Mesendoderm (in vitro differentiated cells): ENCODE results near the gene CSTPP1.

Experiments used
- DNase-seq: peaks from one replicate; pipeline ENCODE4 v3.0.0; 2013
- H2AK5ac ChIP-seq: 2 replicates; pipeline ENCODE4 v1.6.1; 2013; ENCODE audit warnings: low read length, inconsistent platforms
- H2BK120ac ChIP-seq: 2 replicates; pipeline ENCODE4 v1.6.1; 2013; ENCODE audit warnings: low read depth, mild to moderate bottlenecking, low read length, moderate library complexity, mixed read lengths
- H2BK15ac ChIP-seq: replicated peaks from 2 replicates; pipeline ENCODE4 v1.6.1; 2013; ENCODE audit warnings: low read depth, mild to moderate bottlenecking, moderate library complexity
- H2BK5ac ChIP-seq: 2 replicates; pipeline ENCODE4 v1.6.1; 2013; ENCODE audit warnings: low read length, inconsistent platforms
- H3K18ac ChIP-seq: 2 replicates; pipeline ENCODE4 v1.6.1; 2013; ENCODE audit warnings: mild to moderate bottlenecking, low read length, mixed read lengths
- H3K23ac ChIP-seq: one replicate; pipeline ENCODE4 v1.6.1; 2013; ENCODE audit warnings: low read length
- H3K27ac ChIP-seq: 2 replicates; pipeline ENCODE4 v1.5.1; 2013; ENCODE audit warnings: low read depth, mild to moderate bottlenecking, inconsistent platforms, low read length, moderate library complexity
- H3K27me3 ChIP-seq: 2 replicates; pipeline ENCODE4 v1.6.1; 2013; ENCODE audit warnings: low read length, control low read depth, mild to moderate bottlenecking, inconsistent platforms; ENCODE audit not compliant: insufficient read depth, poor library complexity
- H3K36me3 ChIP-seq: 2 replicates; pipeline ENCODE4 v1.6.1; 2013; ENCODE audit warnings: low read length, inconsistent platforms; ENCODE audit not compliant: control insufficient read depth, insufficient read depth
- H3K4ac ChIP-seq: one replicate; pipeline ENCODE4 v1.6.1; 2013; ENCODE audit warnings: low read depth, mild to moderate bottlenecking, low read length, moderate library complexity
- H3K4me1 ChIP-seq: 2 replicates; pipeline ENCODE4 v1.6.1; 2013; ENCODE audit warnings: low read depth, low read length, inconsistent platforms; ENCODE audit not compliant: control insufficient read depth
- H3K4me2 ChIP-seq: 2 replicates; pipeline ENCODE4 v1.6.1; 2013; ENCODE audit warnings: low read length
- H3K4me3 ChIP-seq: 2 replicates; pipeline ENCODE4 v1.5.1; 2013; ENCODE audit warnings: mild to moderate bottlenecking, low read length
- H3K56ac ChIP-seq: one replicate; pipeline ENCODE4 v1.6.1; 2013; ENCODE audit warnings: low read length
- H3K79me1 ChIP-seq: 2 replicates; pipeline ENCODE4 v1.6.1; 2013; ENCODE audit warnings: low read length, inconsistent platforms
- H3K79me2 ChIP-seq: 2 replicates; pipeline ENCODE4 v1.6.1; 2013; ENCODE audit warnings: mild to moderate bottlenecking, low read length; ENCODE audit not compliant: control insufficient read depth, insufficient read depth
- H3K9ac ChIP-seq: 2 replicates; pipeline ENCODE4 v1.6.1; 2013; ENCODE audit warnings: low read length, inconsistent platforms
- H4K5ac ChIP-seq: one replicate; pipeline ENCODE4 v1.6.1; 2013; ENCODE audit warnings: low read length
- H4K8ac ChIP-seq: one replicate; pipeline ENCODE4 v1.6.1; 2013; ENCODE audit warnings: low read depth, mild to moderate bottlenecking, control low read depth, low read length, moderate library complexity
- WGBS: extraction: QIAGEN DNeasy Blood & Tissue Kit; methylation state at CpG from one replicate; pipeline ENCODE4 v1.1.7; 2013; ENCODE audit warnings: low lambda C conversion rate, missing lambda C conversion rate; ENCODE audit not compliant: insufficient coverage; ENCODE audit errors: extremely low coverage; 5-methylcytosine and 5-hydroxymethylcytosine counted together

The CSTPP1 gene

GRCh38 chr11:46914363-46914762 is 22.2 kb upstream of the CSTPP1 start:
- Histone ChIP-seq H3K36me3 (no peaks in the 10 kb centered on the region), H2BK5ac (no peak overlapping the region), H3K56ac (peak overlapping the region; percentile 82), H4K8ac (no peak overlapping the region), H3K79me1 (peaks cover 6% of the 10 kb centered on the region), H3K9ac (peak overlapping the region; percentile 55), H3K79me2 (peaks cover 66% of the 10 kb centered on the region), H3K4me1 (peaks cover 21% of the 10 kb centered on the region), H3K23ac (peak overlapping the region; percentile 12), H3K27me3 (no peaks in the 10 kb centered on the region), H3K4me2 (no peak overlapping the region), H3K4ac (no peak overlapping the region), H3K27ac (peak overlapping the region; percentile 78), H4K5ac (no peak overlapping the region), H2BK120ac (no peak overlapping the region), H2AK5ac (no peak overlapping the region), H2BK15ac (no peak overlapping the region), H3K18ac (peak overlapping the region; percentile 0), H3K4me3 (no peak overlapping the region)
- WGBS: no CpG with 5 or more reads among the region's 5 CpGs
- peak; percentile 83 for DNase-seq

GRCh38 chr11:46914910-46915309 is 21.7 kb upstream of the CSTPP1 start:
- no peak overlapping the region for H3K4me2 ChIP-seq
- no peak overlapping the region for H4K5ac ChIP-seq
- H3K27me3 ChIP-seq: no peaks in the 10 kb centered on the region
- WGBS: no CpG with 5 or more reads among the region's 7 CpGs
- no peak overlapping the region for H2BK5ac ChIP-seq
- no peak overlapping the region for H3K23ac ChIP-seq
- no peak overlapping the region for H3K4me3 ChIP-seq
- no peak overlapping the region for H3K4ac ChIP-seq
- H3K36me3 ChIP-seq: no peaks in the 10 kb centered on the region
- no peak overlapping the region for H2BK15ac ChIP-seq
- no peak overlapping the region for H4K8ac ChIP-seq
- H3K79me1 ChIP-seq: peaks cover 3% of the 10 kb centered on the region
- H3K27ac ChIP-seq: no peak overlapping the region
- H3K56ac ChIP-seq: no peak overlapping the region
- DNase-seq: no peak
- H2AK5ac ChIP-seq: no peak overlapping the region
- H3K18ac ChIP-seq: no peak overlapping the region
- H3K9ac ChIP-seq: no peak overlapping the region
- no peak overlapping the region for H2BK120ac ChIP-seq
- H3K79me2 ChIP-seq: peaks cover 61% of the 10 kb centered on the region
- H3K4me1 ChIP-seq: peaks cover 19% of the 10 kb centered on the region

- Histone ChIP-seq H3K27ac (peak overlapping the region; percentile 65), H3K56ac (peak overlapping the region; percentile 86), H3K4ac (peak overlapping the region; percentile 62), H3K79me1 (peaks cover 2% of the 10 kb centered on the region), H3K9ac (peak overlapping the region; percentile 73), H2BK5ac (no peak overlapping the region), H3K36me3 (no peaks in the 10 kb centered on the region), H2AK5ac (no peak overlapping the region), H4K8ac (no peak overlapping the region), H4K5ac (no peak overlapping the region), H3K4me1 (peaks cover 19% of the 10 kb centered on the region), H3K79me2 (peaks cover 48% of the 10 kb centered on the region), H3K18ac (peak overlapping the region; percentile 99), H3K23ac (no peak overlapping the region), H3K4me2 (peak overlapping the region; percentile 81), H2BK15ac (no peak overlapping the region), H3K27me3 (no peaks in the 10 kb centered on the region), H3K4me3 (peak overlapping the region; percentile 75), H2BK120ac (no peak overlapping the region)
- peak; percentile 92 for DNase-seq
- WGBS: no CpG with 5 or more reads among the region's 24 CpGs
These were observed 20.1 kb upstream of the CSTPP1 start for GRCh38 chr11:46916286-46917108.

- H3K4me3 ChIP-seq: peak overlapping the region; percentile 75
- H2BK5ac ChIP-seq: no peak overlapping the region
- H3K27me3 ChIP-seq: no peaks in the 10 kb centered on the region
- H4K8ac ChIP-seq: no peak overlapping the region
- peak overlapping the region; percentile 81 for H3K4me2 ChIP-seq
- peaks cover 2% of the 10 kb centered on the region for H3K79me1 ChIP-seq
- WGBS: no CpG with 5 or more reads among the region's 31 CpGs
- H3K9ac ChIP-seq: peak overlapping the region; percentile 73
- H3K27ac ChIP-seq: peak overlapping the region; percentile 65
- no peak overlapping the region for H2AK5ac ChIP-seq
- DNase-seq: no peak
- H3K4me1 ChIP-seq: peaks cover 15% of the 10 kb centered on the region
- H3K79me2 ChIP-seq: peaks cover 41% of the 10 kb centered on the region
- H4K5ac ChIP-seq: no peak overlapping the region
- H2BK120ac ChIP-seq: no peak overlapping the region
- H3K4ac ChIP-seq: peak overlapping the region; percentile 89
- H3K23ac ChIP-seq: no peak overlapping the region
- H3K18ac ChIP-seq: peak overlapping the region; percentile 99
- H3K36me3 ChIP-seq: no peaks in the 10 kb centered on the region
- H2BK15ac ChIP-seq: no peak overlapping the region
- H3K56ac ChIP-seq: peak overlapping the region; percentile 86
These were observed 19.3 kb upstream of the CSTPP1 start for GRCh38 chr11:46917109-46917761.

- no peak overlapping the region for H2BK5ac ChIP-seq
- H3K56ac ChIP-seq: peak overlapping the region; percentile 86
- H3K4me2 ChIP-seq: peak overlapping the region; percentile 81
- H2BK15ac ChIP-seq: peak overlapping the region; percentile 1
- peaks cover 14% of the 10 kb centered on the region for H3K4me1 ChIP-seq
- peak overlapping the region; percentile 99 for H3K18ac ChIP-seq
- H2AK5ac ChIP-seq: no peak overlapping the region
- no peaks in the 10 kb centered on the region for H3K27me3 ChIP-seq
- peaks cover 2% of the 10 kb centered on the region for H3K79me1 ChIP-seq
- H3K36me3 ChIP-seq: no peaks in the 10 kb centered on the region
- H3K9ac ChIP-seq: peak overlapping the region; percentile 73
- H3K27ac ChIP-seq: peak overlapping the region; percentile 69
- H4K8ac ChIP-seq: peak overlapping the region; percentile 56
- peak overlapping the region; percentile 75 for H3K4me3 ChIP-seq
- DNase-seq: no peak
- peak overlapping the region; percentile 52 for H2BK120ac ChIP-seq
- H3K23ac ChIP-seq: no peak overlapping the region
- peaks cover 41% of the 10 kb centered on the region for H3K79me2 ChIP-seq
- no peak overlapping the region for H4K5ac ChIP-seq
- WGBS: no CpG with 5 or more reads among the region's 22 CpGs
- H3K4ac ChIP-seq: peak overlapping the region; percentile 89
These were observed 18.8 kb upstream of the CSTPP1 start for GRCh38 chr11:46917762-46918082.
